ENCODE results near the gene ISOC2. TPM values are rescaled to one million over a fixed set of nuclear protein-coding genes. Genes with fewer than 3 reads are reported as not detected.

Gene ISOC2
- total and polyA plus RNA-seq, 9 donors = 1.4 to 39.4 (median 31.7) TPM

DNA sequence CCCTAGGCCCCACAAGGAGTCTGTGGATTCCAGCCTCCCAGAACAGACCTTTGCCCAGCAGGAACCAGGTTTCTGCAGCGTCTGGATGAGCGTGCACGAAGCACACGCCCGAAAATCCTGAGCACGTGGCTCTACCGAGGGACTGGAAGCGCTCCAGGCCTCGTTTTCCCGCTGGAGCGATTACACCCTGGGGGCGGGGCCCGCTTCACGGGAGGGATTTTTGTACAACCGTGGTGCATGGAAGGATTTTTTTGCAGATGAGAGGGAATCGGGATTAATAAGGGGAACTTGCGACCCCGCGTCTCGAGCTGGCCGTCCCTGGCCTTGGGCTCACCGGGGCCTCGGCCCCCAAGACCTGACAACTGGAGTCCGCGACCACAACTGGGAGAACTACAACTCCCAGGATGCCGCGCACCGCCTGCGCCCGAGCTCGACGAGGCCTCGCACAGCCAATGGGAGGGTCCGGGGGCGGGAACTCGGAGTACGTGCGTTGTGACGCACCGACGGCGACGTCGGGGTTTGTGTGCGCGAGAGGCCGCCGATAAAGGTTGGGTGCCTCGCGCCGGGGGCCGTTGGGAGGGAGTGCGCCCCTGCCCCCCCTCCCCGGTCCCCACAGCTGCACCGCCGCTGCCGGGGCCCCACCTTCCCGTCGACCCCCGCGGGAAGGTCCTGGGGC, 14.8 kb upstream of the ISOC2 start, which contains the start of gene ZNF628:
TSS of gene ZNF628 (plus strand) at position 518 of the 676 bp plus-strand sequence. CDS start 3,294 bp downstream, outside the sequence.
- TF ChIP-seq POLR2A (IDR thresholded peaks at IDR 0.05) = peak; percentile 69
- no peak for TF ChIP-seq EP300 (IDR thresholded peaks at IDR 0.05)
- Histone ChIP-seq H3K27me3 (no peaks in the 10 kb centered on the region), H3K4me1 (ENCODE audit: insufficient read depth) (peaks cover 6% of the 10 kb centered on the region), H3K36me3 (no peaks in the 10 kb centered on the region), H3K27ac (peak within 1 kb of the TSS; percentile 92 to 98), H3K9me3 (no peaks in the 10 kb centered on the region), H3K4me3 (peak within 1 kb of the TSS; percentile 75)
- peak; percentile 99 for DNase-seq
- 0 to 1% (median 0%) methylated on average over 24 to 61 of the region's 61 CpGs for WGBS, 3 donors
- intact Hi-C loops (cut with DNase I) = no loop called here

DNA sequence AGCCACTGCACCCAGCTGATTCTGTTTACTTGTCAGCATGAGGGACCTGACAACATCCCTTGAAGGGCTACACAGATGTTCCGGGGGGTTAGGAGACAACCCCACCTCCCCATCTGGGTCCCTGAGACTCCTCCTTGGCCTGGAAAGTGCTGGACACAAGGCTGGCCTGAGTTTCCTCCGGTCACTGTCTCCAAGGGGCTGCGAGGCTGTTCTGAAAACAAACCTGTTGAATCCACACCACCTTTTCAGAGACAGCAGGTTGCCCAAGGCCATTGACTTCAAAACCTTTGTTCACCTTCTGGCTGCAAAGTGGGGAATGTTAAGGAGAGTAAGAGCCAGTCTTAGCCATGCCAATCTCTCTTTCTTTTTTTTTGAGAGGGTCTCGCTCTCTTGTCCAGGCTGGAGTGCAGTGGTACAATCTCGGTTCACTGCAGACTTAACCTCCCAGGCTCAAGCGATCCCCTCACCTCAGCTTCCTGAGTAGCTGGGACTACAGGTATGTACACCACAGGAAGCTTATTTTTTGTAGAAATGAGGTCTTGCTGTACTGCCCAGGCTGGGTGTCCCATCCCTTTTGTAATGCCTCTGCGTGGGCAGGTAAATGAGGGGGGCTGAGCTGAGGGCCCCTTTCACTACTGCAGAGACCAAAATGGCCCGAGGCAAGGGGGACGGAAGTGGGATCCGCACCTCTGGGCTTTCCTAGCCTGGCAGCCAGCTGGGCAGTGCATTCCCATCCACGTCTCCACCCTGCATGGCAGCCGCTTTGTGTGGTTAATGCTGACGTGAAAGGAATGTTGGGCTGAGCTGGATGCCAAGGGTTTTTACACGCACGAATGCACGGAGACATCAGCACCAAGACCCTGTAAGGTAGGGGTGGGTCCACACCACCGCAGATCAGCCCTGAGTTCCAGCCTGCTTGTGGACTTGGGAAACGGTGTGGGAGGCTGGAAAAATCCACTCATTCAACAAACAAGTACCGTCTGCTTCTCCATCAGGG, 13.1 kb upstream of the ISOC2 start:
- Histone ChIP-seq H3K4me3 (no peak overlapping the region), H3K9me3 (no peaks in the 10 kb centered on the region), H3K4me1 (ENCODE audit: insufficient read depth) (peaks cover 6% of the 10 kb centered on the region), H3K36me3 (no peaks in the 10 kb centered on the region), H3K27me3 (no peaks in the 10 kb centered on the region), H3K27ac (no peak overlapping the region)
- intact Hi-C loops (cut with DNase I) = no loop called here
- 86 to 88% (median 87%) methylated on average over 18 to 19 of the region's 19 CpGs for WGBS, 3 donors
- TF ChIP-seq EP300 (IDR thresholded peaks at IDR 0.05) (no peak), POLR2A (IDR thresholded peaks at IDR 0.05) (no peak)
- TF ChIP-seq, protein P1, sequence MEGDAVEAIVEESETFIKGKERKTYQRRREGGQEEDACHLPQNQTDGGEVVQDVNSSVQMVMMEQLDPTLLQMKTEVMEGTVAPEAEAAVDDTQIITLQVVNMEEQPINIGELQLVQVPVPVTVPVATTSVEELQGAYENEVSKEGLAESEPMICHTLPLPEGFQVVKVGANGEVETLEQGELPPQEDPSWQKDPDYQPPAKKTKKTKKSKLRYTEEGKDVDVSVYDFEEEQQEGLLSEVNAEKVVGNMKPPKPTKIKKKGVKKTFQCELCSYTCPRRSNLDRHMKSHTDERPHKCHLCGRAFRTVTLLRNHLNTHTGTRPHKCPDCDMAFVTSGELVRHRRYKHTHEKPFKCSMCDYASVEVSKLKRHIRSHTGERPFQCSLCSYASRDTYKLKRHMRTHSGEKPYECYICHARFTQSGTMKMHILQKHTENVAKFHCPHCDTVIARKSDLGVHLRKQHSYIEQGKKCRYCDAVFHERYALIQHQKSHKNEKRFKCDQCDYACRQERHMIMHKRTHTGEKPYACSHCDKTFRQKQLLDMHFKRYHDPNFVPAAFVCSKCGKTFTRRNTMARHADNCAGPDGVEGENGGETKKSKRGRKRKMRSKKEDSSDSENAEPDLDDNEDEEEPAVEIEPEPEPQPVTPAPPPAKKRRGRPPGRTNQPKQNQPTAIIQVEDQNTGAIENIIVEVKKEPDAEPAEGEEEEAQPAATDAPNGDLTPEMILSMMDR (IDR thresholded peaks at IDR 0.05) = no peak
- DNase-seq = no peak

DNA sequence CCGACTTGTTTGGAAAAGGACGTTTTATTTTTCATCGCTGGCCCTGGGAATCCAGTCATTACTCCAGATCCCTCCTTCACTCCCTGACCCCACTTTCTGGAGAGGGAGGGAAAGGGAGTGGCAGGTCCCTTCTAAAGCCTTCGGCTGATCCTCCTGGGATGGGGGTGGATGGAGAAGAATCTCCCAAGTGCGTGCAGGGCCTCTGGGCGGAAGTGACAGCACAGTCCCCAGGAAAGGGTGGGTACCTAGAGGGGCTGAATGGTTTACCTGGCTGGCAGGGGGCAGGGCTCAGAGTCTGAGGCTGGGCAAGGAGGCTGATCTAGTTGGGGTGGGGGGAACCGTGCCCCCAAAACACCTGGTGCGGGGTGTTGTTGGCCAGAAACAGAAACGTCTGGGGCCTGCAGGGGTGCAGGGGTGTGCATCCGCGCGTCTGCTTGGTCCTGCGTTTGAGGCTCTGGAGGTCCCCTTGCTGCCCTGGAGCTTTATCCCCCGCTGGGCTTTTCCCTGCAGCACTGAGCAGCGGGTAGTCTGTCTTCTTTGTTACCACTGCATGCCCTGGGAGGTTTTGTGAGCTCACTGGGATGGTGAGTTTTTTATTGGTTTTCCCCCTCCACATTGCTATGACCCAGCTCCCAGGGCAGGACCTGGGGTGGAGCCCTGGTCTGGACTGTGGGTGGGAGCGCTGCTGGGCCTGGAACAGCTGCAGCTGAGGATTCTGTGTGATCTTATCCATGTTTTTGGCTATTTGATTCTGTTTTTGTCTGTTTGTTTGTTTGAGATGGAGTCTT, 12.0 kb upstream of the ISOC2 start:
- H3K36me3 ChIP-seq = no peaks in the 10 kb centered on the region
- 49 to 64% (median 58%) methylated on average over 16 of the region's 16 CpGs for WGBS, 3 donors
- DNase-seq = no peak
- H3K27ac ChIP-seq = no peak overlapping the region
- no peaks in the 10 kb centered on the region for H3K27me3 ChIP-seq
- H3K9me3 ChIP-seq = no peaks in the 10 kb centered on the region
- peaks cover 6% of the 10 kb centered on the region for H3K4me1 ChIP-seq (ENCODE audit: insufficient read depth)
- no peak overlapping the region for H3K4me3 ChIP-seq
- intact Hi-C loops (cut with DNase I) = no loop called here
- TF ChIP-seq EP300 (IDR thresholded peaks at IDR 0.05) (no peak), POLR2A (IDR thresholded peaks at IDR 0.05) (no peak)
- TF ChIP-seq, protein P1 (IDR thresholded peaks at IDR 0.05) = no peak

DNA sequence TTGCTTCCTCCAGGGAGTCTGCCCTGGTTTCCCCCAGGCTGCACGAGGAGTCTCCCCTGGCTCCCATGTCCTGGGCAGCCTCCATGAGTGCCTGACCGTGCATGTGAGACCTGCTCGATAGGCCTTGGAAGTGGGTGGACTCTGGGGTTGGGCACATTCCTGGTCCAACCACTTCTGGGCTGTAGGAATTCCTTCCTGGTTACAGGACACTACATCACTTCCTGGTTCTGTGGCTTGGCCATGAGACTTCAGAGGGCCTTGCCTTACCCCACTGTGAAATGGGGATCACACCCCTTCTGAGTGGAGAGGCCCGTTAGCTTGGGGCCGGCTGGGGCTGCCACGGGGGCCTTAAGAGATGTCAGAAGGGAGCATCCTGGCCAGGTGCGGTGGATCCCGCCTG, 11.0 kb upstream of the ISOC2 start:
- Histone ChIP-seq H3K27me3 (no peaks in the 10 kb centered on the region), H3K4me3 (no peak overlapping the region), H3K36me3 (no peaks in the 10 kb centered on the region), H3K27ac (no peak overlapping the region), H3K4me1 (ENCODE audit: insufficient read depth) (peaks cover 5% of the 10 kb centered on the region), H3K9me3 (no peaks in the 10 kb centered on the region)
- DNase-seq = no peak
- 67 to 73% (median 67%) methylated on average over 8 of the region's 8 CpGs for WGBS, 3 donors
- intact Hi-C loops (cut with DNase I) = no loop called here
- TF ChIP-seq POLR2A (IDR thresholded peaks at IDR 0.05) (no peak), EP300 (IDR thresholded peaks at IDR 0.05) (no peak)
- TF ChIP-seq, protein P1 (IDR thresholded peaks at IDR 0.05) = no peak
